Measurements from ENCODE around the gene SUFU. TPM values are rescaled to one million over a fixed set of nuclear protein-coding genes. Genes with fewer than 3 reads are reported as not detected.

SUFU gene
- total RNA-seq, 2 experiments from 2014 or later, result 8.5 to 8.8 TPM

GRCh38 chr10:102595897-102596296 lies 92.1 kb downstream of the SUFU start:
- Mint-ChIP-seq H3K4me1 (ENCODE audit: low read depth) (no peaks in the 10 kb centered on the region), H3K9me3 (no peaks in the 10 kb centered on the region), H3K36me3 (ENCODE audit: low read depth) (peaks cover 5% of the 10 kb centered on the region), H3K4me3 (no peak overlapping the region), H3K27ac (no peak overlapping the region), H3K27me3 (no peaks in the 10 kb centered on the region)
- POLR2A ChIA-PET, result interaction anchor here (0.6 to 0.7 kb wide), 3 partner anchors 14 to 282 kb away, joined by 3 read pairs; no protein-coding TSS in a partner anchor
- DNase-seq, result no peak
- CTCF ChIA-PET, result interaction anchor here (0.9 to 5.1 kb wide), 15 partner anchors 9 to 267 kb away, joined by 3 to 29 read pairs (median 4); no protein-coding TSS in a partner anchor
- intact Hi-C loops (cut with micrococcal nuclease), result loop anchor here (5.0 kb wide), 1 partner anchor 94 kb away; the partner anchor contains the start of genes ACTR1A and SUFU
- no peak for ATAC-seq
- TF ChIP-seq CTCF (IDR thresholded peaks at IDR 0.05), result no peak

- DNase-seq, result peak; percentile 53
- TF ChIP-seq CTCF (IDR thresholded peaks at IDR 0.05), result peak; percentile 77
- no peaks in the 10 kb centered on the region for H3K27me3 Mint-ChIP-seq
- H3K4me1 Mint-ChIP-seq (ENCODE audit: low read depth), result no peaks in the 10 kb centered on the region
- CTCF ChIA-PET, result interaction anchor here (0.7 to 5.1 kb wide), 14 partner anchors 10 to 367 kb away, joined by 3 to 29 read pairs (median 4); no protein-coding TSS in a partner anchor
- intact Hi-C loops (cut with micrococcal nuclease), result loop anchor here (5.0 kb wide), 1 partner anchor 94 kb away; the partner anchor contains the start of genes ACTR1A and SUFU
- no peak overlapping the region for H3K27ac Mint-ChIP-seq
- peak; percentile 84 for ATAC-seq
- H3K36me3 Mint-ChIP-seq (ENCODE audit: low read depth), result peaks cover 5% of the 10 kb centered on the region
- no peaks in the 10 kb centered on the region for H3K9me3 Mint-ChIP-seq
- POLR2A ChIA-PET, result interaction anchor here (0.6 to 0.7 kb wide), 2 partner anchors 13 to 282 kb away, joined by 3 read pairs; no protein-coding TSS in a partner anchor
- no peak overlapping the region for H3K4me3 Mint-ChIP-seq
These were observed 92.8 kb downstream of the SUFU start for GRCh38 chr10:102596506-102596971.

GRCh38 chr10:102597131-102597991 lies 93.6 kb downstream of the SUFU start:
- H3K4me1 Mint-ChIP-seq (ENCODE audit: low read depth), result no peaks in the 10 kb centered on the region
- peaks cover 5% of the 10 kb centered on the region for H3K36me3 Mint-ChIP-seq (ENCODE audit: low read depth)
- DNase-seq, result no peak
- ATAC-seq, result no peak
- H3K9me3 Mint-ChIP-seq, result no peaks in the 10 kb centered on the region
- H3K27ac Mint-ChIP-seq, result no peak overlapping the region
- ChIA-PET POLR2A (interaction anchor here (1.1 kb wide), 1 partner anchor 14 kb away, joined by 3 read pairs; no protein-coding TSS in a partner anchor), CTCF (interaction anchor here (0.7 to 5.1 kb wide), 7 partner anchors 11 to 368 kb away, joined by 3 to 29 read pairs (median 3); no protein-coding TSS in a partner anchor)
- no peaks in the 10 kb centered on the region for H3K27me3 Mint-ChIP-seq
- intact Hi-C loops (cut with micrococcal nuclease), result loop anchor here (5.0 kb wide), 1 partner anchor 95 kb away; the partner anchor contains the start of genes ACTR1A and SUFU
- no peak overlapping the region for H3K4me3 Mint-ChIP-seq
- no peak for TF ChIP-seq CTCF (IDR thresholded peaks at IDR 0.05)

- TF ChIP-seq CTCF (IDR thresholded peaks at IDR 0.05), result no peak
- ATAC-seq (no peak), DNase-seq (no peak)
- ChIA-PET CTCF (interaction anchor here (0.7 to 3.3 kb wide), 3 partner anchors 12 to 155 kb away, joined by 3 to 15 read pairs (median 5); no protein-coding TSS in a partner anchor), POLR2A (interaction anchor here (1.1 kb wide), 1 partner anchor 13 kb away, joined by 3 read pairs; no protein-coding TSS in a partner anchor)
- Mint-ChIP-seq H3K4me1 (ENCODE audit: low read depth) (no peaks in the 10 kb centered on the region), H3K4me3 (no peak overlapping the region), H3K27ac (no peak overlapping the region), H3K9me3 (no peaks in the 10 kb centered on the region), H3K36me3 (ENCODE audit: low read depth) (peaks cover 5% of the 10 kb centered on the region), H3K27me3 (no peaks in the 10 kb centered on the region)
- intact Hi-C loops (cut with micrococcal nuclease), result loop anchor here (5.0 kb wide), 1 partner anchor 96 kb away; the partner anchor contains the start of genes ACTR1A and SUFU
These were observed 94.5 kb downstream of the SUFU start for GRCh38 chr10:102598243-102598642.

Data from activated CD8-positive, alpha-beta T cell treated with anti-CD3 and anti-CD28 coated beads for 36 hours (primary cell).